ENCODE data around the gene KLF7.

GRCh38 chr2:207066791-207067460, 98.8 kb downstream of the KLF7 start:
- TF ChIP-seq CTCF (IDR thresholded peaks at IDR 0.05; ENCODE audit: low read depth, low read length, poor library complexity, severe bottlenecking) (no peak), EZH2phosphoT487 (IDR thresholded peaks at IDR 0.05; ENCODE audit: borderline replicate concordance, low read length) (no peak)

All from DOHH2 (cell line).